ENCODE results near the gene FYB1.
"Not testable (repeated sequence)": the region's sequence is repeated elsewhere in the genome, so short reads cannot be mapped to it uniquely, and the experiment has no call there.

FYB1 gene

GRCh38 chr5:39226100-39226451 lies 6.7 kb upstream of the FYB1 start:
- no peak for DNase-seq (ENCODE audit: low spot score)

- no peak for DNase-seq (ENCODE audit: low spot score)
Observed at GRCh38 chr5:39225405-39226099, 6.2 kb upstream of the FYB1 start.

GRCh38 chr5:39224196-39224761 lies 4.9 kb upstream of the FYB1 start:
- DNase-seq (ENCODE audit: low spot score): no peak

- DNase-seq (ENCODE audit: low spot score): no peak
Observed at GRCh38 chr5:39223565-39224156, 4.3 kb upstream of the FYB1 start.

GRCh38 chr5:39221671-39222070 lies 2.3 kb upstream of the FYB1 start:
- DNase-seq (ENCODE audit: low spot score): not testable (repeated sequence)

GRCh38 chr5:39220280-39221030 lies 1.1 kb upstream of the FYB1 start:
- DNase-seq (ENCODE audit: low spot score): no peak

GRCh38 chr5:39218482-39219402 lies 621 bp downstream of the FYB1 start:
- DNase-seq (ENCODE audit: low spot score): no peak

GRCh38 chr5:39217365-39218281 lies 1.7 kb downstream of the FYB1 start:
- peak; percentile 56 for DNase-seq (ENCODE audit: low spot score)

GRCh38 chr5:39216631-39217030 lies 2.7 kb downstream of the FYB1 start:
- no peak for DNase-seq (ENCODE audit: low spot score)

GRCh38 chr5:39215857-39216256 lies 3.5 kb downstream of the FYB1 start:
- no peak for DNase-seq (ENCODE audit: low spot score)

GRCh38 chr5:39214912-39215709 lies 4.3 kb downstream of the FYB1 start:
- DNase-seq (ENCODE audit: low spot score): no peak

- DNase-seq (ENCODE audit: low spot score): no peak
Observed at GRCh38 chr5:39213447-39214207, 5.7 kb downstream of the FYB1 start.

GRCh38 chr5:39211773-39212172 lies 7.6 kb downstream of the FYB1 start:
- no peak for DNase-seq (ENCODE audit: low spot score)

GRCh38 chr5:39209924-39210323 lies 9.4 kb downstream of the FYB1 start:
- peak; percentile 27 for DNase-seq (ENCODE audit: low spot score)

GRCh38 chr5:39208471-39208870 lies 10.9 kb downstream of the FYB1 start:
- DNase-seq (ENCODE audit: low spot score): no peak

GRCh38 chr5:39207345-39208045 lies 11.9 kb downstream of the FYB1 start:
- no peak for DNase-seq (ENCODE audit: low spot score)

GRCh38 chr5:39206630-39207321 lies 12.6 kb downstream of the FYB1 start:
- no peak for DNase-seq (ENCODE audit: low spot score)

- DNase-seq (ENCODE audit: low spot score): no peak
Observed at GRCh38 chr5:39205550-39205949, 13.8 kb downstream of the FYB1 start.

All from SW480 (cell line).